GM19395 (cell line): ENCODE measurements around the gene PDXK.

Experiments
- ATAC-seq: cut with Tn5 transposase; IDR thresholded peaks from one replicate; pipeline ENCODE4 v1.9.1; 2021; ENCODE audit warnings: mild to moderate bottlenecking, moderate library complexity; ENCODE audit not compliant: unreplicated experiment

PDXK gene

GRCh38 chr21:43801006-43801783 is 82.3 kb downstream of the PDXK start:
- ATAC-seq, result no peak

- no peak for ATAC-seq
Observed at GRCh38 chr21:43802713-43803313, 83.9 kb downstream of the PDXK start.

DNA sequence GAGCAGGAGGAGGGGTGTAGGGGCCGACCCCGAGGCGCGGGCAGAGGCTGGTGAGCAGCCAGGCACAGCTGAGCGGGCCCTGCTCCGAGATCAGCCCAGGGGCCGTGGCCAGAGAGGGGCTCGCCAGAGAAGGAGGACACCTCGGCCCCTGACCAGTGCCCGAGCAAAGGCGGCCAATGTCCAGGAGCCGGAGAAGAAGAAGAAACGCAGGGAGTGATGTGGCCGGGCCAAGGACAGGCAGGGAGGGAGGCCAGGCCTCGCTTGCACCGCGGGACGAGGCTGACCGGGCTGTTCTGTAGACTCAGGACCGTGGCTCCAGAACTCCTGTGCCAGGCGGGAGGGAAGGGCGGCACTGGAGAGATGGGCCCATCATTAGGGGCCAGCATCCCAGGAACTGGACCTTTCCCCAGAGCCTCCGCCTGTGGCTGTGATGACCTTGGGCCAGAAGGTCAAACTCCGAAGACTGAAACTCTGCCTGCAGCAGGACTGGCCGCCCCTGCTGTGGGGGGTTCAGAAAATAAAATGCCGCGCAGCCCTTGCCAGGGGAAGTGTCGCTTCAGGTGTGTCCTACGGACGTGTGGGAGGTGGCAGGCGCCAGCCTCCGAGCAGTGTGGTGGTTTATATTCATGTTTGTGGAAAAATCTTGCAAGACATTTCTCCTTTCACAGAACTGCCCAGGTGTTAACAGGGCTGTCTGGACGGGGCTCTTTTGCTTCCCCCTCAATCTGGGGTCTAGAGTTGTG is 84.8 kb downstream of the PDXK start:
- no peak for ATAC-seq

GRCh38 chr21:43805275-43805800 is 86.4 kb downstream of the PDXK start:
- ATAC-seq, result peak; percentile 87

- no peak for ATAC-seq
Observed at GRCh38 chr21:43806017-43806710, 87.2 kb downstream of the PDXK start.

DNA sequence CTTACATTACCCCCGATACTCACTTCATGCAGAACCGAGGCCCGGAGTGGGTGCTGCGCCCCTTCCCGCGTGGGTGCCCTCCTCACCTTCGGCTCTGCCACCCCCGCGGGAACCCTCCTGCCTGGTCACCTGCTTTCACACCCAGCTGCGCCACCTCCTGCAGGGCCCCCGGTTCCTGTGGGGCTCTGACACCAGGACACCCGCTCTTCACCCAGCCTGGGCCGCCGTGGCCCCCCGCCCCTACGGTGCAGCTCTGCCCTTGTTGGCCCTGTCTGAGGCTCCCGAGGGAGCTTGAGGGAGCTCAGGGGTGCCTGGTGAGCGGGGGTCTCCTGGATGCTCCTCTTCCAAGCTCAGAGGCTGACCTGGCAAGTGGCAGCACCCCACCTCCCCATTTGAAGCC is 89.4 kb downstream of the PDXK start:
- ATAC-seq, result no peak

DNA sequence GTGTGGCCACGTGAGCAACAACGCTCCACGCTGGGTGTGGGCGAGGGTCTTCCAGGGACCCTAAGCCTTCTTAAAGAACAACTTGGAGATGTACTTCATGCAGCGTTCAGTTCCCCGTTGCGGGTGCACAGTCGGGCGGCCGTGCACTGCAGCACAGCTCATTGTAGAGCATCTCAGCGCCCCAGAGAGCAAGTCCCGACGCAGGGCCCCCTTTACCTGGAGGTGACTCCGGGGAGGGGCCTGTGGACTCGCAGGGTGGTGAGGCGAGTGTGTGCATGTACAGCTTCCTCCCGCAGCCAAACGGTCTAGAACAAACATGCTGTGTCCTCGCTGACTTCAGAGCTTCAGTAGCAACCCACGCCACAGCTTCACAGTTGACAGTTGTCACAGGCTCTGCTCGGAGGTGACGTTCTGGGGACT is 89.9 kb downstream of the PDXK start:
- ATAC-seq, result no peak

GRCh38 chr21:43809346-43809799 is 90.4 kb downstream of the PDXK start:
- no peak for ATAC-seq

DNA sequence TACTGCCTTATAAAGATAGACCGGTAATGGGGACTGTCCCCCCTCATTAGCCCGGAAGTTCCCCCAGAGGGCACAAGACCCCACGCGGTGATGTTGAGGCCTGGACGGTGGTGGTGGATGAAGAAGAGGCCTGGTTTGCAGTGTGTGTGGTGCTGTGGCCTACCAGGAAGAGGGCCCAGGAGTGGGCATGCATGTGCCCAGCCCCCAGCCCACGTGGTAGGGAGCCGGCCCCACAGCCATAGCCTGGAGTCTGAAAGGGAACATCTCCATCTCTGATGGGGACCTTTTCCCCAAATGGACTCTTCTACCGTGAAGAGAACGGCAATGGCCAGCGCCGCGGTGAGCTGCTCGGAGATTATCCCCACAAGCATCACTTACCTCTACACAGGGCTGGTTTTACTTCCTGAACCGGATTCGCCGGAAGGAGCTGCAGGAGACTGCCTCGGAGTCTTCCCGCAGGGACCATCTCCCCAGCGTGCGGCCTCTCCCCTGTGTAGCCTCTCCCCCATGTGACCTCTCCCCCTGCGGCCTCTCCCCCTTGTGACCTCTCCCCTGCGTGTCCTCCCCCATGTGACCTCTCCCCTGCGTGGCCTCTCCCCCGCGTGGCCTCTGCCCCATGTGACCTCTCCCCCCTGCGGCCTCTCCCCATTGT is 91.0 kb downstream of the PDXK start:
- ATAC-seq, result no peak

DNA sequence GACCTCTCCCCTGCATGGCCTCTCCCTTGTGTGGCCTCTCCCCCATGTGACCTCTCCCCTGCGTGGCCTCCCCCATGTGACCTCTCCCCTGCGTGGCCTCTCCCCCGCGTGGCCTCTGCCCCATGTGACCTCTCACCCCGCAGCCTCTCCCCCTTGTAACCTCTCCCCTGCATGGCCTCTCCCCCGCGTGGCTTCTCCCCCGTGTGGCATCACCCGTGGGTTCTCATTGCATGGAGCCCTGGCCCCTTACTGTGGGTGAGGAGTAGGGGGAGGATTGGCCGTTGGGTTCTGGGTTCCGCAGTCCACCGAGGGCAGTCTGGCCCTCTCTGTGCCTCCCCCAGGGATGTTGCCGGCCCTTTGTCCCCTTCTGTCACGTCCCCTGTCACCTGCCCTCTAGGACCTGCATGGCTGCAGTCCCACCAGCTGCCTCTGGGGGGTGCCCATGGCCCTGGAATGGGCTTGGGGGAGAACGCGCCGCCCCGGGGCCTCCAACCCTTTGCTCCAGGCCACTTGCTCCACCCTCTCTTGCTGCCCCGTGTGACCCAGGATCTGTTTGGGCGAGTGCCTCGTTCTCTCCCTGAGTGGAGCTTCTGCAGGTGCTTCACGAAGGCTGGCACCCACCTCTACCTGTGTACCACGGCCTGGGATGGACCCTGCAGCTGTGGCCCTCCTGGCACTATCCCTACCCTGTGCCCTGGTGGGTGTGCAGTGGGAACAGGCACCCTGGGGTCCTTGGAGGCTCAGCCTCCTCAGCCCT is 91.8 kb downstream of the PDXK start:
- no peak for ATAC-seq

DNA sequence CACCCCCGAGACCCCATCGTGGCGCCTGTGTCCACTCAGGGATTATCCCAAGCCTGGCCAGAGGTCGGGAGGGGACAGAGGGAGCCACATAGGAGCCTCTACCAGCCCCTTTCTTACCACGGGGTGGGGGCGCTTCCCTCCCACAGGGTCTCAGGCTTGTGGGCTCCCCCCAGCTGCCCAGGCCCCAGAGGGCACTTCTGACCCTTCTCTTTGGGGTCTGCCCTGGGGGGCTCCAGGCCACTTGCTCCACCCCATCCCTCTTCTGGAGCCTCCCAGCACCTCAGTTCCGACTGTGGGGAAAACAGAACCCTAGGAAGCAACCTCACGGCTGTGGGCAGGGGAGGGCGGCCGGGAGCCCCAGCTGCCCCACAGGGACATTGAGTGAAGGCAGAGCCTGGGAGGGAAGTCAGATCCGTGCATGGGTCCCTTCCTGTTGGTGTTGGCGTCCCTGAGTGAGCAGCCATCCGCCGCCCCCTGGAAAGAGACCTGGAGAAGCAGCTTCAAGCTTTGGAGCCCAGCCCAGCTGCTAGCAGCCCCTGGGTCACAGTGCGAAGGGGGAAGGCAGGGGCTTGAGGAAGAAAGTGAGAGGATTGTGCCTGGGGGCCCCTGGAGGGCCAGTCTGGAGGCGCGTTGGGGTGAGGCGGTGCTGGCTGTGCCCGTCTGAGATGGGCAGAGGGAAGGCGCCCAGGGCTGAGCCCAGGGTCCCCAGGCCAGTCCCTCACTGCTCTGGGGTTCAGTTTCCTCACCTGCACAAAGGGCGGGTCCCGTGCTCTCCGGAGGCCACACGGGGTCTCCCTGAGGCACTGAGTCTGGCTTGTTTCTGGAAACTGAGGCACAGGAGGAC is 92.6 kb downstream of the PDXK start:
- no peak for ATAC-seq
